K562 (cell line): ENCODE results near the gene AHCY. TPM values are rescaled to one million over a fixed set of nuclear protein-coding genes. Genes with fewer than 3 reads are reported as not detected.
"Not testable (repeated sequence)": the region's sequence is repeated elsewhere in the genome, so short reads cannot be mapped to it uniquely, and the experiment has no call there.

Experiments
- ATAC-seq: fragments of 200-7000 bp; cut with Tn5 transposase; 3 replicates; pipeline ENCODE4 v1.9.1; 2020; ENCODE audit warnings: moderate library complexity
- BruUV-seq: library from RNA; stranded (reverse); fragments of 400-500 nt; replicated peaks from 2 replicates; lab custom pipeline; 2021; lab: Mats Ljungman, UMichigan
- CTCF ChIA-PET: fragments of 300-600 bp; formaldehyde crosslinking; extraction: SDS; loops from one replicate; lab custom pipeline; 2021; ENCODE audit warnings: low intra/inter-chr PET ratio; lab: Yijun Ruan, JAX
- POLR2A ChIA-PET: fragments of 300-600, 350-650 bp; sonication (Branson Sonifier 250); formaldehyde crosslinking; extraction: SDS; loops from one replicate; lab custom pipeline; 2021; ENCODE audit warnings: antibody characterized with exemption, inconsistent platforms; lab: Yijun Ruan, JAX
- DNase-seq, 4 experiments: peaks; one replicate each; pipeline versions ENCODE4 v3.0.0 to v3.0.0-alpha.2; 2011 to 2018; ENCODE audit warnings: low spot score in 3 of 4, mixed read lengths in 3 of 4; ENCODE audit errors: extremely low read depth in 1 of 4
- FAIRE-seq: peaks from 2 replicates; lab custom pipeline; 2011; peaks lifted over from hg19 to GRCh38; lab: Jason Lieb, UNC
- H2AFZ ChIP-seq: 2 replicates; pipeline ENCODE4 v1.6.0; 2011; ENCODE audit warnings: low read depth, low read length, control low read depth, inconsistent platforms
- H3K27ac ChIP-seq: fragments of 200-600 bp; 3 replicates; pipeline ENCODE4 v1.8.0; 2011; ENCODE audit warnings: low read depth, mild to moderate bottlenecking, control low read depth, inconsistent platforms, low read length, moderate library complexity, mixed read lengths; ENCODE audit errors: extremely low read depth
- H3K27me3 ChIP-seq, 2 experiments: fragments of 300-600 bp in 1 of 2; 2 replicates in 1 of 2; 3 replicates in 1 of 2; pipeline versions ENCODE4 v1.6.0 to v1.8.0; 2011; ENCODE audit warnings: inconsistent platforms in 2 of 2, low read length in 2 of 2, mild to moderate bottlenecking in 1 of 2, mixed read lengths in 1 of 2, moderate library complexity in 1 of 2; ENCODE audit not compliant: control insufficient read depth in 2 of 2, insufficient read depth in 2 of 2
- H3K36me3 ChIP-seq: fragments of 300-600 bp; 3 replicates; pipeline ENCODE4 v1.8.0; 2011; ENCODE audit warnings: mild to moderate bottlenecking, low read length, inconsistent platforms; ENCODE audit not compliant: control insufficient read depth, insufficient read depth
- H3K4me1 ChIP-seq, 2 experiments: fragments of 200-600 bp in 1 of 2; replicated peaks in 1 of 2; 2 replicates in 1 of 2; 3 replicates in 1 of 2; pipeline versions ENCODE4 v1.5.1 to v1.8.0; 2011; ENCODE audit warnings: inconsistent platforms in 2 of 2, low read length in 2 of 2, mild to moderate bottlenecking in 1 of 2, mixed read lengths in 1 of 2, moderate library complexity in 1 of 2; ENCODE audit not compliant: control insufficient read depth in 2 of 2, insufficient read depth in 2 of 2
- H3K4me2 ChIP-seq: 2 replicates; pipeline ENCODE4 v1.6.1; 2011; ENCODE audit warnings: low read length, control low read depth, inconsistent platforms, mixed read lengths; ENCODE audit not compliant: insufficient read depth
- H3K4me3 ChIP-seq: fragments of 200-600 bp; sonication (generic), shearing (Covaris generic); 2 replicates; pipeline ENCODE4 v1.5.1; 2016; ENCODE audit warnings: control low read depth, inconsistent platforms
- H3K79me2 ChIP-seq: fragments of 200-600 bp; 3 replicates; pipeline ENCODE4 v1.8.0; 2011; ENCODE audit warnings: low read length, inconsistent platforms; ENCODE audit not compliant: control insufficient read depth, insufficient read depth
- H3K9ac ChIP-seq, 2 experiments: 2 replicates each; pipeline versions ENCODE4 v1.6.0 to v1.6.1; 2011; ENCODE audit warnings: low read depth in 2 of 2, low read length in 2 of 2, control low read depth in 1 of 2, inconsistent platforms in 1 of 2, mild to moderate bottlenecking in 1 of 2, mixed read lengths in 1 of 2; ENCODE audit not compliant: insufficient read depth in 1 of 2
- H3K9me1 ChIP-seq: one replicate; pipeline ENCODE4 v1.6.0; 2011; ENCODE audit warnings: inconsistent platforms, mild to moderate bottlenecking, low read length, moderate library complexity; ENCODE audit not compliant: control insufficient read depth, insufficient read depth
- H3K9me3 ChIP-seq: replicated peaks from 2 replicates; pipeline ENCODE4 v1.5.1; 2011; ENCODE audit warnings: low read depth, low read length, inconsistent platforms; ENCODE audit not compliant: control insufficient read depth, insufficient read depth
- H4K20me1 ChIP-seq: replicated peaks from 2 replicates; pipeline ENCODE4 v1.6.1; 2011; ENCODE audit warnings: low read length, inconsistent platforms, mixed read lengths; ENCODE audit not compliant: control insufficient read depth, insufficient read depth
- HNRNPL ChIP-seq: fragments of 200-400 bp; formaldehyde crosslinking; IDR thresholded peaks from 2 replicates; pipeline ENCODE4 v1.6.1; 2017; ENCODE audit warnings: low read depth, mild to moderate bottlenecking, low read length
- ZNF146 ChIP-seq: IDR thresholded peaks from one replicate; pipeline ENCODE4 v1.6.1; 2018; ENCODE audit warnings: missing compliant biosample characterization; ENCODE audit not compliant: unreplicated experiment
- WGBS: fragments of 100-300 bp; shearing (Covaris generic); methylation state at CpG from one replicate; pipeline ENCODE4 v1.1.6; 2016; ENCODE audit warnings: low coverage, mixed read lengths; ENCODE audit not compliant: insufficient coverage; ENCODE audit errors: missing lambda C conversion rate; 5-methylcytosine and 5-hydroxymethylcytosine counted together
- in situ Hi-C: fragments of 300-500 bp; cut with MboI; formaldehyde crosslinking; loops from 4 replicates; pipeline ENCODE4 v1.15.0; 2018; ENCODE audit warnings: inconsistent platforms, mixed read lengths
- intact Hi-C: fragments of 100-400 bp; cut with micrococcal nuclease; formaldehyde crosslinking; loops from 2 replicates; pipeline ENCODE4 v1.14.2; 2022
- polyA plus RNA-seq, 8 experiments: library from polyadenylated mRNA; depleted of rRNA in 4 of 8; stranded (reverse) in 5 of 8; unstranded in 3 of 8; fragments of >200 nt; fragmentation: Nextera tagmentation in 2 of 8; fragmentation: Illumina TruSeq in 1 of 8; extraction: Ambion mirVana in 2 of 8; extraction: Trizol in 1 of 8; gene quantifications; 2 replicates each; pipeline versions ENCODE4 v1.2.1 to v1.2.3, GENCODE V29; 2011 to 2014; ENCODE audit warnings: inconsistent platforms in 1 of 8, missing spikeins in 1 of 8
- total RNA-seq, 7 experiments: library from RNA; depleted of rRNA in 6 of 7; stranded (reverse); fragments of >200 nt in 6 of 7; fragmentation: Illumina TruSeq in 2 of 7; extraction: Trizol in 2 of 7; gene quantifications; 2 replicates each; pipeline versions ENCODE4 v1.2.1 to v1.2.3, GENCODE V29; 2011 to 2021; ENCODE audit warnings: low replicate concordance in 1 of 7

Gene AHCY
- total and polyA plus RNA-seq, 9 of the 15 experiments (the other 6 are each of a cell fraction or from before 2014, with no cell fraction given) = 82.5 to 269 (median 190) TPM

DNA sequence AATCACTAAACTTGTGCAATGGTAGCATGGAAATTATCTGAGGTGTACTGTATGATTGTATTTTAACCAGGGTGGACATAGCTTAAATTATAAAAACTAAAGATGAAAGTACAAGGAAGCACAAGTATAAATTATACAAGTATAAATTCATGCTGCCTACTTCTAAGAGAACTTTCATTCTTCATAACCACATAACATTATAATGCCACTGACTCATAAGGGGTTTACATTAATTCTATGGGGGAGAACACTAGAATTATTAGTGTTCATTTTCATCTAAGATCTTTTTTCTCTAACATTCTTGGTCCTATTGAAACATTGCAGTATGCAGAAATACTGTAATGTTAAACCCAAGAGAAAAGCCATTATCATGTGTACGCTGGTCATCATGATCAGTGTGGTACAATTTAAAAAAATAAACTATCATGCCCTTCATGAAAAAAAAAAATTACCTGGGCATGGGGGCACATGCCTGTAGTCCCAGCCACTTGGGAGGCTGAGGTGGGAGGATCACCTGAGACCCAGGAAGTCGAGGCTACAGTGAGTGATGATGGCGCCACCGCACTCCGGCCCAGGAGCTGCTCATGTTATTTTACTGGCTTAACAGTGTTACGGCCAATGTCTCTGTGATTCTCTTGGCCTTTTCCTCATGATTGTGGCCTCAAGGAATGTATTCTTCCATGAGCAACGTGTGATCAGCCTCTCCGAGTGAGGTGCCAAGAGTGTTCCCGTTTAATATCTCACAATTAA lies 25.9 kb upstream of the AHCY start:
- DNase-seq (no peak), ATAC-seq (no peak), FAIRE-seq (no peak)
- Histone ChIP-seq H2AFZ (no peak overlapping the region), H4K20me1 (no peaks in the 10 kb centered on the region), H3K79me2 (no peaks in the 10 kb centered on the region), H3K36me3 (no peaks in the 10 kb centered on the region), H3K9me3 (no peaks in the 10 kb centered on the region; the same call in 1 of the 2 replicates), H3K27ac (no peak overlapping the region), H3K4me2 (no peak overlapping the region), H3K27me3 (no peaks in the 10 kb centered on the region), H3K9ac (no peak overlapping the region), H3K4me1 (peaks cover 0 to 6% of the 10 kb centered on the region in 2 experiments; a peak in 2 of 5 replicates), H3K4me3 (no peak overlapping the region), H3K9me1 (no peaks in the 10 kb centered on the region)
- POLR2A ChIA-PET = no interaction called here
- whole genome bisulfite sequencing = 55% methylated on average over 9 of the region's 9 CpGs
- CTCF ChIA-PET = interaction anchor here (0.6 kb wide), 1 partner anchor 142 kb away, joined by 3 read pairs; no protein-coding TSS in a partner anchor
- BruUV-seq = no TSS peak
- intact Hi-C loops = no loop called here
- in situ Hi-C loops = no loop called here
- TF ChIP-seq HNRNPL = no peak

DNA sequence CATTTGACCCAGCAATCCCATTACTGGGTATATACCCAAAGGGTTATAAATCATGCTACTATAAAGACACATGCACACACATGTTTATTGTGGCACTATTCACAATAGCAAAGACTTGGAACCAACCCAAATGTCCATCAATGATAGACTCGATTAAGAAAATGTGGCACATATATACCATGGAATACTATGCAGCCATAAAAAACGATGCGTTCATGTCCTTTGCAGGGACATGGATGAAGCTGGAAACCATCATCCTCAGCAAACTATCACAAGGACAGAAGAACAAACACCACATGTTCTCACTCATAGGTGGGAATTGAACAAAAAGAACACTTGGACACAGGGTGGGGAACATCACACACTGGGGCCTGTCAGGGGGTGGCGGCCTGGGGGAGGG lies 25.1 kb upstream of the AHCY start:
- POLR2A ChIA-PET, H2AFZ ChIP-seq, H3K4me1 ChIP-seq, intact Hi-C loops, H3K27me3 ChIP-seq, H3K9me3 ChIP-seq, DNase-seq, H3K4me2 ChIP-seq, H3K9me1 ChIP-seq, BruUV-seq, H4K20me1 ChIP-seq, H3K9ac ChIP-seq, H3K79me2 ChIP-seq, in situ Hi-C loops, FAIRE-seq, ATAC-seq, H3K36me3 ChIP-seq, H3K27ac ChIP-seq, H3K4me3 ChIP-seq: not testable (repeated sequence)
- TF ChIP-seq ZNF146 (CRISPR knock-in tag) = peak; percentile 79
- CTCF ChIA-PET = interaction anchor here (0.6 kb wide), 1 partner anchor 143 kb away, joined by 3 read pairs; no protein-coding TSS in a partner anchor
- WGBS = 65% methylated on average over 4 of the region's 4 CpGs
